PC-3 (cell line): ENCODE data around the gene MAST3. TPM values are rescaled to one million over a fixed set of nuclear protein-coding genes. Genes with fewer than 3 reads are reported as not detected.

ENCODE experiments used
- ATAC-seq: fragments of 200-7000 bp; cut with Tn5 transposase; 2 replicates; pipeline ENCODE4 v1.9.1; 2020; ENCODE audit warnings: mild to moderate bottlenecking, moderate library complexity
- BruUV-seq: library from RNA; stranded (reverse); fragments of 400-500 nt; replicated peaks from 2 replicates; lab custom pipeline; 2021; lab: Mats Ljungman, UMichigan
- CTCF ChIA-PET: fragments of 300-600 bp; sonication (Branson Sonifier 250); formaldehyde crosslinking; loops from one replicate; lab custom pipeline; 2022; ENCODE audit warnings: antibody characterized with exemption; lab: Charles Lee
- POLR2A ChIA-PET: fragments of 300-600 bp; sonication (Branson Sonifier 250); formaldehyde crosslinking; loops from one replicate; lab custom pipeline; 2022; ENCODE audit warnings: antibody characterized with exemption; ENCODE audit not compliant: unreplicated experiment; lab: Charles Lee
- DNase-seq: peaks from one replicate; pipeline ENCODE4 v3.0.0-alpha.2; 2015
- H2AFZ ChIP-seq: fragments of 300-600 bp; sonication (generic); 2 replicates; pipeline ENCODE4 v1.6.0; 2016; ENCODE audit warnings: antibody characterized with exemption, low read length
- H3F3A ChIP-seq: fragments of 300-600 bp; sonication (generic); one replicate; pipeline ENCODE4 v1.6.0; 2017; ENCODE audit warnings: antibody characterized with exemption, low read length, control low read depth, mild to moderate bottlenecking; ENCODE audit not compliant: unreplicated experiment
- H3K27ac ChIP-seq: fragments of 300-600 bp; sonication (generic); 2 replicates; pipeline ENCODE4 v1.5.1; 2016; ENCODE audit warnings: mild to moderate bottlenecking, low read length
- H3K27me3 ChIP-seq: fragments of 300-600 bp; sonication (generic); 2 replicates; pipeline ENCODE4 v1.6.1; 2016; ENCODE audit warnings: low read length, mixed read lengths
- H3K36me3 ChIP-seq: fragments of 300-600 bp; sonication (generic); 2 replicates; pipeline ENCODE4 v1.6.1; 2016; ENCODE audit warnings: low read depth, mixed run types, low read length, mixed read lengths
- H3K4me1 ChIP-seq: fragments of 300-600 bp; sonication (generic); 2 replicates; pipeline ENCODE4 v1.5.1; 2016; ENCODE audit warnings: low read length; ENCODE audit not compliant: insufficient read depth
- H3K4me2 ChIP-seq: fragments of 300-600 bp; sonication (generic); 2 replicates; pipeline ENCODE4 v1.6.0; 2016; ENCODE audit warnings: low read length
- H3K4me3 ChIP-seq: fragments of 300-600 bp; sonication (generic); 2 replicates; pipeline ENCODE4 v1.5.1; 2016; ENCODE audit warnings: mild to moderate bottlenecking, low read length, mixed read lengths
- H3K79me2 ChIP-seq: fragments of 300-600 bp; sonication (generic); 2 replicates; pipeline ENCODE4 v1.6.1; 2017; ENCODE audit warnings: low read length, mixed read lengths
- H3K9ac ChIP-seq: fragments of 300-600 bp; sonication (generic); 2 replicates; pipeline ENCODE4 v1.6.0; 2016; ENCODE audit warnings: mild to moderate bottlenecking, low read length
- H3K9me2 ChIP-seq: fragments of 300-600 bp; sonication (generic); replicated peaks from 2 replicates; pipeline ENCODE4 v1.6.1; 2016; ENCODE audit warnings: mixed run types, low read length, mixed read lengths
- H3K9me3 ChIP-seq: fragments of 300-600 bp; sonication (generic); 2 replicates; pipeline ENCODE4 v1.6.1; 2016; ENCODE audit warnings: low read length, mixed read lengths
- H4K20me1 ChIP-seq: fragments of 300-600 bp; sonication (generic); 2 replicates; pipeline ENCODE4 v1.6.1; 2016; ENCODE audit warnings: low read length, mixed read lengths
- CTCF ChIP-seq: fragments of 300-600 bp; sonication (generic); conservative IDR thresholded peaks from 2 replicates; pipeline ENCODE4 v1.5.1; 2017; ENCODE audit warnings: antibody characterized with exemption, low read depth, mild to moderate bottlenecking, low read length
- EZH2 ChIP-seq: fragments of 300-600 bp; sonication (generic); IDR thresholded peaks from one replicate; pipeline ENCODE4 v1.6.1; 2017; ENCODE audit warnings: antibody characterized with exemption, mild to moderate bottlenecking, low read length; ENCODE audit not compliant: unreplicated experiment
- EZH2phosphoT487 ChIP-seq: fragments of 300-600 bp; sonication (generic); IDR thresholded peaks from 2 replicates; pipeline ENCODE4 v1.6.1; 2018; ENCODE audit warnings: mild to moderate bottlenecking, antibody characterized with exemption, low read length, borderline replicate concordance
- intact Hi-C: fragments of 100-400 bp; cut with micrococcal nuclease; formaldehyde crosslinking; loops from 2 replicates; pipeline ENCODE4 v1.9.0; 2023
- total RNA-seq: library from RNA; depleted of rRNA; stranded (reverse); fragments of >200 nt; gene quantifications from 2 replicates; pipeline ENCODE4 v1.2.3, GENCODE V29; 2014

Gene MAST3
- total RNA-seq, 1 experiment from 2014 or later: 8.1 TPM

DNA sequence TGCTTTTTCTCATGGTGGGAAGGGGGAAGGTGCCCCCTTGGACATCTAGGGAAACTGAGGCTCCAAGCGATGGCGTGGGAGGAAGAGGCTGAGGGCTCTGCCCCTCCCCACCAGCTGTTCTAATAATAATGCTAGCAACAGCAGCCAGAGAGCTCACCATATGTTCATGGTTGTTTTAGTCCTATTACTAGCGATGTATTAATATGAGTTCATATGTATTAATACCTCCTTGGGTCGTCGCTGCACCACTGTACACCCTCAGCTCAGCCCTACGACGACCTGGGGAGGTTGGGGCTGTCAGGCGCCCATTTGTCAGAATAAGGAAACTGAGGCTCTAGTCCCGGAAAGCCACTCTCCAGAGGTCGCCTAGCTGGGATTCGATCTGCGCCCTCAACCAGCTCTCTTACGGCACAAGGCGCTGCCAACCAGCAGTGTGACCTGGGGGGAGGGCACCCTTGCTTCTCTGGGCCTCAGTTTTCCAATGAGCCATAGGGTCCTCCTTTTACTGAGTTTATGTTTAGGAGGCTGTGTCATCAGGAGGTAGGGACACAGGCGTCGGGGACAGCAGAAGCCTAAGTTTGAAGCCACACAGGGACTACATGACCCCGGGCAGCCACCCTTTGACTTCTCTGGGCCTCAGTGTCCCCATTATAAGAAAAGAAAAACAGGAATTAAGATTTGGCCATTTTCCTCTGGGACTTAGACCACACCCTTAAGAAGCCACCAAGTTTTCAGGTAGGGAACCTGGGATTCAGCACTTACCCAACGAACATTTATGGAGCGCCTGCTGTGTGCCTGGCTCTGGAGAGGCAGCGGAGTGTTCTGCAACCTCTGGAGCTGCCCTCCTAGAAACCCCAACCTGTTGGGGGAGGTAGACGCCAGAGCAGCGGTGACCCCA is 664 bp downstream of the MAST3 start:
- peak overlapping the region; percentile 40; the same call in 1 of the 2 replicates for H3K9ac ChIP-seq

GRCh38 chr19:18098891-18099622 is 1.5 kb downstream of the MAST3 start:
- intact Hi-C loops: no loop called here
- no peaks in the 10 kb centered on the region for H3K9me3 ChIP-seq
- H3K4me2 ChIP-seq: peak overlapping the region; percentile 99
- H3K79me2 ChIP-seq: no peaks in the 10 kb centered on the region
- BruUV-seq: no TSS peak
- peaks cover 10% of the 10 kb centered on the region for H3K4me1 ChIP-seq
- ChIA-PET POLR2A (interaction anchor here (0.7 kb wide), 1 partner anchor 224 kb away, joined by 3 read pairs; the partner anchor contains the start of gene LSM4), CTCF (no interaction called here)
- H4K20me1 ChIP-seq: no peaks in the 10 kb centered on the region
- ATAC-seq (no peak), DNase-seq (no peak)
- H3K9ac ChIP-seq: no peak overlapping the region
- peak overlapping the region; percentile 44; the same call in 1 of the 2 replicates for H2AFZ ChIP-seq
- H3K4me3 ChIP-seq: peak overlapping the region; percentile 23; the same call in 1 of the 2 replicates
- TF ChIP-seq EZH2 (no peak), CTCF (no peak), EZH2phosphoT487 (no peak)
- H3K27ac ChIP-seq: no peak overlapping the region
- no peaks in the 10 kb centered on the region for H3K27me3 ChIP-seq
- H3K9me2 ChIP-seq: no peaks in the 10 kb centered on the region
- H3K36me3 ChIP-seq: no peaks in the 10 kb centered on the region
- H3F3A ChIP-seq: no peaks in the 10 kb centered on the region

More for the DNA sequence above, 664 bp downstream of the MAST3 start:
- no peak overlapping the region for H3K27ac ChIP-seq
- no peak for TF ChIP-seq CTCF
- no peak for TF ChIP-seq EZH2phosphoT487
- TF ChIP-seq EZH2: no peak
- peak overlapping the region; percentile 76 for H3K4me3 ChIP-seq
- peaks cover 10% of the 10 kb centered on the region for H3K4me1 ChIP-seq
- DNase-seq (no peak), ATAC-seq (peak; percentile 21; the same call in 1 of the 2 replicates)
- POLR2A ChIA-PET: interaction anchor here (0.7 kb wide), 1 partner anchor 224 kb away, joined by 3 read pairs; the partner anchor contains the start of gene LSM4
- intact Hi-C loops: no loop called here
- no peaks in the 10 kb centered on the region for H3K9me2 ChIP-seq
- BruUV-seq: TSS peak; percentile 71
- peak overlapping the region; percentile 83 for H2AFZ ChIP-seq
- no peaks in the 10 kb centered on the region for H4K20me1 ChIP-seq
- CTCF ChIA-PET: interaction anchor here (1.0 kb wide), 1 partner anchor 15 kb away, joined by 5 read pairs; no protein-coding TSS in a partner anchor
- H3K9me3 ChIP-seq: no peaks in the 10 kb centered on the region
- no peaks in the 10 kb centered on the region for H3K36me3 ChIP-seq
- H3K4me2 ChIP-seq: peak overlapping the region; percentile 99
- no peaks in the 10 kb centered on the region for H3F3A ChIP-seq
- no peaks in the 10 kb centered on the region for H3K27me3 ChIP-seq
- H3K79me2 ChIP-seq: no peaks in the 10 kb centered on the region
